SK-N-SH treated with all-trans-retinoic acid at 6 μM for 48 hours (cell line): ENCODE measurements around the gene MX2.

Experiments
- ATAC-seq: fragments of 200-7000 bp; cut with Tn5 transposase; 3 replicates; pipeline ENCODE4 v1.9.1; 2020; ENCODE audit warnings: mild to moderate bottlenecking, moderate library complexity
- BACH2 ChIP-seq: fragments of 250-450 bp; sonication (Bioruptor Pico); IDR thresholded peaks from 2 replicates; pipeline ENCODE4 v1.9.0; 2021; ENCODE audit warnings: mild to moderate bottlenecking, borderline replicate concordance
- CREB5 ChIP-seq: fragments of 250-450 bp; sonication (Bioruptor Pico); IDR thresholded peaks from 2 replicates; pipeline ENCODE4 v1.5.1; 2020; ENCODE audit warnings: low read depth, mild to moderate bottlenecking, moderate library complexity
- CSDC2 ChIP-seq: fragments of 250-450 bp; sonication (Bioruptor Pico); IDR thresholded peaks from 2 replicates; pipeline ENCODE4 v1.5.0; 2020; ENCODE audit warnings: mild to moderate bottlenecking, moderate library complexity
- ESRRG ChIP-seq: fragments of 250-450 bp; sonication (Bioruptor Pico); IDR thresholded peaks from 2 replicates; pipeline ENCODE4 v1.6.1; 2021; ENCODE audit warnings: mild to moderate bottlenecking
- GLIS3 ChIP-seq: fragments of 250-450 bp; sonication (Bioruptor Pico); IDR thresholded peaks from 2 replicates; pipeline ENCODE4 v1.5.0; 2020; ENCODE audit warnings: mild to moderate bottlenecking, moderate library complexity
- ISL1 ChIP-seq: fragments of 250-450 bp; sonication (Bioruptor Pico); IDR thresholded peaks from 2 replicates; pipeline ENCODE4 v2.1.2; 2022; ENCODE audit warnings: mild to moderate bottlenecking, moderate library complexity
- OSR1 ChIP-seq: fragments of 250-450 bp; sonication (Bioruptor Pico); IDR thresholded peaks from 2 replicates; pipeline ENCODE4 v1.8.0; 2022; ENCODE audit warnings: moderate library complexity, mild to moderate bottlenecking, inconsistent platforms
- PPARA ChIP-seq: fragments of 250-450 bp; sonication (Bioruptor Pico); IDR thresholded peaks from 2 replicates; pipeline ENCODE4 v1.5.0; 2020; ENCODE audit warnings: mild to moderate bottlenecking, borderline replicate concordance
- RARB ChIP-seq: fragments of 250-450 bp; sonication (Bioruptor Pico); IDR thresholded peaks from 2 replicates; pipeline ENCODE4 v1.8.0; 2021; ENCODE audit warnings: mild to moderate bottlenecking, moderate library complexity
- SNAI2 ChIP-seq: fragments of 250-450 bp; sonication (Bioruptor Pico); IDR thresholded peaks from 2 replicates; pipeline ENCODE4 v1.5.0; 2020; ENCODE audit warnings: mild to moderate bottlenecking, moderate library complexity
- TCF4 ChIP-seq: fragments of 250-450 bp; sonication (Bioruptor Pico); IDR thresholded peaks from 2 replicates; pipeline ENCODE4 v1.8.0; 2021; ENCODE audit warnings: mild to moderate bottlenecking, moderate library complexity, borderline replicate concordance
- TOX ChIP-seq: fragments of 250-450 bp; sonication (Bioruptor Pico); IDR thresholded peaks from 2 replicates; pipeline ENCODE4 v1.8.0; 2021; ENCODE audit warnings: mild to moderate bottlenecking, moderate library complexity, borderline replicate concordance
- ZC3H10 ChIP-seq: fragments of 250-450 bp; sonication (Bioruptor Pico); IDR thresholded peaks from 2 replicates; pipeline ENCODE4 v1.5.1; 2021; ENCODE audit warnings: mild to moderate bottlenecking, moderate library complexity
- ZFP30 ChIP-seq: fragments of 450-650 bp; formaldehyde crosslinking; IDR thresholded peaks from 2 replicates; pipeline ENCODE4 v1.5.0; 2022; ENCODE audit warnings: mild to moderate bottlenecking, moderate library complexity
- ZNF565 ChIP-seq: fragments of 450-650 bp; formaldehyde crosslinking; conservative IDR thresholded peaks from 2 replicates; pipeline ENCODE4 v1.5.0; 2020; ENCODE audit warnings: low read depth, mild to moderate bottlenecking, moderate library complexity
- ZNF70 ChIP-seq: fragments of 450-650 bp; formaldehyde crosslinking; IDR thresholded peaks from 2 replicates; pipeline ENCODE4 v1.5.0; 2020; ENCODE audit warnings: mild to moderate bottlenecking, moderate library complexity
- ZNF8 ChIP-seq: fragments of 450-650 bp; formaldehyde crosslinking; IDR thresholded peaks from 2 replicates; pipeline ENCODE4 v1.5.0; 2020; ENCODE audit warnings: mild to moderate bottlenecking, moderate library complexity
- TF ChIP-seq, protein P1 (sequence below): fragments of 250-450 bp; sonication (Bioruptor Pico); IDR thresholded peaks from 2 replicates; pipeline ENCODE4 v1.8.0; 2021; ENCODE audit warnings: low read depth, mild to moderate bottlenecking, moderate library complexity, borderline replicate concordance
- TF ChIP-seq, protein P2 (sequence below): fragments of 250-450 bp; sonication (Bioruptor Pico); IDR thresholded peaks from 2 replicates; pipeline ENCODE4 v1.8.0; 2020; ENCODE audit warnings: mild to moderate bottlenecking, moderate library complexity, borderline replicate concordance
- TF ChIP-seq, protein P3 (sequence below): fragments of 250-450 bp; sonication (Bioruptor Pico); IDR thresholded peaks from 2 replicates; pipeline ENCODE4 v1.5.1; 2021; ENCODE audit warnings: mild to moderate bottlenecking, moderate library complexity

MX2 gene

GRCh38 chr21:41443562-41443961 is 81.7 kb downstream of the MX2 start:
- no peak for ATAC-seq
- TF ChIP-seq PPARA (no peak), ISL1 (CRISPR knock-in tag) (no peak), ESRRG (CRISPR knock-in tag) (no peak), GLIS3 (CRISPR knock-in tag) (no peak), CREB5 (CRISPR knock-in tag) (no peak), ZNF8 (no peak), ZNF565 (CRISPR knock-in tag) (no peak), OSR1 (CRISPR knock-in tag) (no peak), CSDC2 (CRISPR knock-in tag) (no peak), TOX (CRISPR knock-in tag) (no peak), ZC3H10 (no peak), BACH2 (no peak), ZNF70 (CRISPR knock-in tag) (no peak)
- TF ChIP-seq, protein P1, sequence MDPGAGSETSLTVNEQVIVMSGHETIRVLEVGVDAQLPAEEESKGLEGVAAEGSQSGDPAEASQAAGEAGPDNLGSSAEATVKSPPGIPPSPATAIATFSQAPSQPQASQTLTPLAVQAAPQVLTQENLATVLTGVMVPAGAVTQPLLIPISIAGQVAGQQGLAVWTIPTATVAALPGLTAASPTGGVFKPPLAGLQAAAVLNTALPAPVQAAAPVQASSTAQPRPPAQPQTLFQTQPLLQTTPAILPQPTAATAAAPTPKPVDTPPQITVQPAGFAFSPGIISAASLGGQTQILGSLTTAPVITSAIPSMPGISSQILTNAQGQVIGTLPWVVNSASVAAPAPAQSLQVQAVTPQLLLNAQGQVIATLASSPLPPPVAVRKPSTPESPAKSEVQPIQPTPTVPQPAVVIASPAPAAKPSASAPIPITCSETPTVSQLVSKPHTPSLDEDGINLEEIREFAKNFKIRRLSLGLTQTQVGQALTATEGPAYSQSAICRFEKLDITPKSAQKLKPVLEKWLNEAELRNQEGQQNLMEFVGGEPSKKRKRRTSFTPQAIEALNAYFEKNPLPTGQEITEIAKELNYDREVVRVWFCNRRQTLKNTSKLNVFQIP (CRISPR knock-in tag), result no peak
- TF ChIP-seq, protein P2, sequence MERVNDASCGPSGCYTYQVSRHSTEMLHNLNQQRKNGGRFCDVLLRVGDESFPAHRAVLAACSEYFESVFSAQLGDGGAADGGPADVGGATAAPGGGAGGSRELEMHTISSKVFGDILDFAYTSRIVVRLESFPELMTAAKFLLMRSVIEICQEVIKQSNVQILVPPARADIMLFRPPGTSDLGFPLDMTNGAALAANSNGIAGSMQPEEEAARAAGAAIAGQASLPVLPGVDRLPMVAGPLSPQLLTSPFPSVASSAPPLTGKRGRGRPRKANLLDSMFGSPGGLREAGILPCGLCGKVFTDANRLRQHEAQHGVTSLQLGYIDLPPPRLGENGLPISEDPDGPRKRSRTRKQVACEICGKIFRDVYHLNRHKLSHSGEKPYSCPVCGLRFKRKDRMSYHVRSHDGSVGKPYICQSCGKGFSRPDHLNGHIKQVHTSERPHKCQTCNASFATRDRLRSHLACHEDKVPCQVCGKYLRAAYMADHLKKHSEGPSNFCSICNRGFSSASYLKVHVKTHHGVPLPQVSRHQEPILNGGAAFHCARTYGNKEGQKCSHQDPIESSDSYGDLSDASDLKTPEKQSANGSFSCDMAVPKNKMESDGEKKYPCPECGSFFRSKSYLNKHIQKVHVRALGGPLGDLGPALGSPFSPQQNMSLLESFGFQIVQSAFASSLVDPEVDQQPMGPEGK (CRISPR knock-in tag), result no peak
- TF ChIP-seq, protein P3, sequence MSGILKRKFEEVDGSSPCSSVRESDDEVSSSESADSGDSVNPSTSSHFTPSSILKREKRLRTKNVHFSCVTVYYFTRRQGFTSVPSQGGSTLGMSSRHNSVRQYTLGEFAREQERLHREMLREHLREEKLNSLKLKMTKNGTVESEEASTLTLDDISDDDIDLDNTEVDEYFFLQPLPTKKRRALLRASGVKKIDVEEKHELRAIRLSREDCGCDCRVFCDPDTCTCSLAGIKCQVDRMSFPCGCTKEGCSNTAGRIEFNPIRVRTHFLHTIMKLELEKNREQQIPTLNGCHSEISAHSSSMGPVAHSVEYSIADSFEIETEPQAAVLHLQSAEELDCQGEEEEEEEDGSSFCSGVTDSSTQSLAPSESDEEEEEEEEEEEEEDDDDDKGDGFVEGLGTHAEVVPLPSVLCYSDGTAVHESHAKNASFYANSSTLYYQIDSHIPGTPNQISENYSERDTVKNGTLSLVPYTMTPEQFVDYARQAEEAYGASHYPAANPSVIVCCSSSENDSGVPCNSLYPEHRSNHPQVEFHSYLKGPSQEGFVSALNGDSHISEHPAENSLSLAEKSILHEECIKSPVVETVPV (CRISPR knock-in tag), result no peak

- TF ChIP-seq TCF4 (no peak), SNAI2 (CRISPR knock-in tag) (no peak), ISL1 (CRISPR knock-in tag) (no peak), ZNF8 (no peak), ZFP30 (CRISPR knock-in tag) (no peak), ZC3H10 (no peak), RARB (CRISPR knock-in tag) (no peak)
- TF ChIP-seq, all 23 proteins: peak for 0
- ATAC-seq, result no peak
Measured at GRCh38 chr21:41444703-41445464, 83.1 kb downstream of the MX2 start.

GRCh38 chr21:41445465-41445862 is 83.6 kb downstream of the MX2 start:
- no peak for ATAC-seq
- TF ChIP-seq, protein P2 (CRISPR knock-in tag), result no peak
- TF ChIP-seq, protein P1 (CRISPR knock-in tag), result no peak
- no peak for TF ChIP-seq ISL1 (CRISPR knock-in tag)
- TF ChIP-seq RARB (CRISPR knock-in tag), result no peak
